ENCODE data around the gene RAB40B.
A peak's percentile ranks its signal among the peaks of the same experiment; 100 is the strongest.

RAB40B gene

DNA sequence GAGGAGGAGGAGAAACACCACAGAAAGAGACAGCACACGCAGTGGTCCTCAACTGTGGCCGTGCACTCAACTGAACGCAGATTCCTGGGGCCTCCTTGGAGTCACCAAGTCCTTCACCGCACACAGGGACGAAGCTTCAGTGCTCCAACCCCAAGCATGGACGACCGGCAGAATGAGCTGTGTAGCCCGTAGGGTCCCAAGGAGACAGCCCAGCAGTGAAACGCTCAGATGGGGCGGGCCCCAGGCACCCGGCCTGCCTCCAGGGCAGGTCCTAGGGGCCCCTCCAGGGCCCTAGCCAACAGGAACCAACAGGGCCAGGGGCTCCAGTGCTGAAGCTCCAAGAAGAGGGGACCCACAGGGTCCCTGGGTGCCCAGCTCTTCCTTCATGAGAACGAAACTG is 13.2 kb downstream of the RAB40B start:
- no peak overlapping the region for H3K18ac ChIP-seq (ENCODE audit: low read depth in 1 of 2, low read length in 2 of 2)
- no peak overlapping the region for H3K23ac ChIP-seq (ENCODE audit: low read length in 2 of 2)
- peak overlapping the region; percentile 35 for H2AK5ac ChIP-seq (ENCODE audit: low read length, severe bottlenecking)
- DNase-seq, result no peak
- no peak overlapping the region for H2BK120ac ChIP-seq (ENCODE audit: low read depth, low read length)
- H4K8ac ChIP-seq (ENCODE audit: low read length), result no peak overlapping the region
- H3K36me3 ChIP-seq (ENCODE audit: control insufficient read depth in 1 of 2, insufficient read depth in 2 of 2, low read depth in 1 of 2, low read length in 2 of 2), result peaks cover 0 to 12% of the 10 kb centered on the region in 2 experiments
- H2BK12ac ChIP-seq (ENCODE audit: low read length in 2 of 2), result no peak overlapping the region
- H3K9me3 ChIP-seq (ENCODE audit: control insufficient read depth, low read length), result peaks cover 10% of the 10 kb centered on the region
- H2AFZ ChIP-seq (ENCODE audit: low read depth, low read length), result no peak overlapping the region
- H3K4me3 ChIP-seq (ENCODE audit: insufficient read depth in 1 of 2, low read depth in 1 of 2, low read length in 2 of 2), result no peak overlapping the region
- no peak overlapping the region for H3K4ac ChIP-seq (ENCODE audit: low read depth in 1 of 2, low read length in 2 of 2)
- no peak overlapping the region for H3K4me2 ChIP-seq (ENCODE audit: low read length, poor library complexity, severe bottlenecking)
- no peaks in the 10 kb centered on the region for H3K27me3 ChIP-seq (ENCODE audit: control insufficient read depth in 1 of 2, insufficient read depth in 1 of 2, low read length in 2 of 2)
- no peak overlapping the region for H2BK5ac ChIP-seq (ENCODE audit: low read depth, low read length, poor library complexity, severe bottlenecking)
- no peak overlapping the region for H2BK15ac ChIP-seq (ENCODE audit: low read depth, poor library complexity, severe bottlenecking)
- peaks cover 14% of the 10 kb centered on the region for H3K79me1 ChIP-seq (replicated peaks; ENCODE audit: low read length, poor library complexity, severe bottlenecking)
- no peak overlapping the region for H3K9ac ChIP-seq (ENCODE audit: low read length)
- peaks cover 29% of the 10 kb centered on the region for H3K4me1 ChIP-seq (ENCODE audit: control insufficient read depth, insufficient read depth, low read depth, low read length)
- no peak overlapping the region for H3K27ac ChIP-seq (ENCODE audit: low read length, poor library complexity, severe bottlenecking)
- no peak overlapping the region for H4K91ac ChIP-seq (ENCODE audit: low read length)
- H3K14ac ChIP-seq (ENCODE audit: low read length in 2 of 2), result no peak overlapping the region
- 89% methylated on average over 12 of the region's 12 CpGs for WGBS

DNA sequence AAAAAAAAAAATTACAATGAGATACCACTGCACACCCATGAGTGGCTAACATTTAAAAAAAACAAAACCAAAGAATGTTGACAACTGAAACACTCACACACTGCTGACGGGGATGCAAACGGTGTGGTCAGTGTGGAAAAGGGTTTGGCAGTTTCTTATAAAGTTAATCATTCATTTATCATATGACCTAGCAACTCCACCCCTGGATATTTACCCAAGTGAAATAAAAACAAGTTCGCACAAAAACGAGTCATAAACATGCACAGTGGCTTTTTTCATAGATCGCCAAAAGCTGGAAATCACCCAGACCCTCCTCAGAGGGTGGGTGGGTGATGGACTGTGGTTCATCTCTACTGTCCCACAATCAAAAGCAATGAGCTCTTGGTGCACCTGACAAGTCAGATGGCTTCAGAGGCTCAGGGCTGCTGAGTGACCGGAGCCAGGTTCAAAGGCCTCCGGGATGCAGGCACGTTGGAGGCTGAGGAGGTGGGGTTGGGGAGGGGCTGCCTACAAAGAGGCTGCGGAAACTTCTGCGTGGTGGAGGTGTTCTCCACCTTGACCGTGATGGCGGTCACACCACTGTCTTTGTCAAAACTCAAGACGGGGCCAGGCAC is 14.2 kb downstream of the RAB40B start:
- Histone ChIP-seq H2BK15ac (ENCODE audit: low read depth, poor library complexity, severe bottlenecking) (no peak overlapping the region), H2BK12ac (ENCODE audit: low read length in 2 of 2) (no peak overlapping the region), H2AK5ac (ENCODE audit: low read length, severe bottlenecking) (no peak overlapping the region), H3K27ac (ENCODE audit: low read length, poor library complexity, severe bottlenecking) (no peak overlapping the region), H3K9me3 (ENCODE audit: control insufficient read depth, low read length) (peaks cover 10% of the 10 kb centered on the region), H3K4me3 (ENCODE audit: insufficient read depth in 1 of 2, low read depth in 1 of 2, low read length in 2 of 2) (no peak overlapping the region), H3K79me1 (replicated peaks; ENCODE audit: low read length, poor library complexity, severe bottlenecking) (peaks cover 17% of the 10 kb centered on the region), H3K4me2 (ENCODE audit: low read length, poor library complexity, severe bottlenecking) (no peak overlapping the region), H3K14ac (ENCODE audit: low read length in 2 of 2) (no peak overlapping the region), H3K4me1 (ENCODE audit: control insufficient read depth, insufficient read depth, low read depth, low read length) (peaks cover 31% of the 10 kb centered on the region), H3K18ac (ENCODE audit: low read depth in 1 of 2, low read length in 2 of 2) (no peak overlapping the region), H4K91ac (ENCODE audit: low read length) (no peak overlapping the region), H2AFZ (ENCODE audit: low read depth, low read length) (no peak overlapping the region), H2BK120ac (ENCODE audit: low read depth, low read length) (no peak overlapping the region), H3K9ac (ENCODE audit: low read length) (no peak overlapping the region), H2BK5ac (ENCODE audit: low read depth, low read length, poor library complexity, severe bottlenecking) (no peak overlapping the region), H3K27me3 (ENCODE audit: control insufficient read depth in 1 of 2, insufficient read depth in 1 of 2, low read length in 2 of 2) (no peaks in the 10 kb centered on the region), H4K8ac (ENCODE audit: low read length) (no peak overlapping the region), H3K23ac (ENCODE audit: low read length in 2 of 2) (no peak overlapping the region), H3K36me3 (ENCODE audit: control insufficient read depth in 1 of 2, insufficient read depth in 2 of 2, low read depth in 1 of 2, low read length in 2 of 2) (peaks cover 0 to 16% of the 10 kb centered on the region in 2 experiments), H3K4ac (ENCODE audit: low read depth in 1 of 2, low read length in 2 of 2) (no peak overlapping the region)
- no peak for DNase-seq
- WGBS, result 89% methylated on average over 8 of the region's 13 CpGs

- no peak overlapping the region for H3K27ac ChIP-seq (ENCODE audit: low read length, poor library complexity, severe bottlenecking)
- H2BK15ac ChIP-seq (ENCODE audit: low read depth, poor library complexity, severe bottlenecking), result no peak overlapping the region
- no peaks in the 10 kb centered on the region for H3K27me3 ChIP-seq (ENCODE audit: control insufficient read depth in 1 of 2, insufficient read depth in 1 of 2, low read length in 2 of 2)
- H3K18ac ChIP-seq (ENCODE audit: low read depth in 1 of 2, low read length in 2 of 2), result no peak overlapping the region
- H3K4ac ChIP-seq (ENCODE audit: low read depth in 1 of 2, low read length in 2 of 2), result no peak overlapping the region
- no peak overlapping the region for H3K14ac ChIP-seq (ENCODE audit: low read length in 2 of 2)
- peaks cover 14% of the 10 kb centered on the region for H3K79me1 ChIP-seq (replicated peaks; ENCODE audit: low read length, poor library complexity, severe bottlenecking)
- H2AFZ ChIP-seq (ENCODE audit: low read depth, low read length), result no peak overlapping the region
- H2AK5ac ChIP-seq (ENCODE audit: low read length, severe bottlenecking), result no peak overlapping the region
- H4K8ac ChIP-seq (ENCODE audit: low read length), result no peak overlapping the region
- H3K4me1 ChIP-seq (ENCODE audit: control insufficient read depth, insufficient read depth, low read depth, low read length), result peaks cover 28% of the 10 kb centered on the region
- no peak overlapping the region for H2BK12ac ChIP-seq (ENCODE audit: low read length in 2 of 2)
- H3K4me3 ChIP-seq (ENCODE audit: insufficient read depth in 1 of 2, low read depth in 1 of 2, low read length in 2 of 2), result no peak overlapping the region
- H4K91ac ChIP-seq (ENCODE audit: low read length), result no peak overlapping the region
- WGBS, result 78% methylated on average over 1 of the region's 1 CpG
- H3K36me3 ChIP-seq (ENCODE audit: control insufficient read depth in 1 of 2, insufficient read depth in 2 of 2, low read depth in 1 of 2, low read length in 2 of 2), result peaks cover 0 to 12% of the 10 kb centered on the region in 2 experiments
- H3K23ac ChIP-seq (ENCODE audit: low read length in 2 of 2), result no peak overlapping the region
- no peak overlapping the region for H2BK120ac ChIP-seq (ENCODE audit: low read depth, low read length)
- no peak overlapping the region for H3K4me2 ChIP-seq (ENCODE audit: low read length, poor library complexity, severe bottlenecking)
- H3K9me3 ChIP-seq (ENCODE audit: control insufficient read depth, low read length), result peaks cover 10% of the 10 kb centered on the region
- H3K9ac ChIP-seq (ENCODE audit: low read length), result no peak overlapping the region
- no peak for DNase-seq
- no peak overlapping the region for H2BK5ac ChIP-seq (ENCODE audit: low read depth, low read length, poor library complexity, severe bottlenecking)
Observed at GRCh38 chr17:82683534-82683933, 15.0 kb downstream of the RAB40B start.

- Histone ChIP-seq H2AK5ac (ENCODE audit: low read length, severe bottlenecking) (no peak overlapping the region), H3K79me1 (replicated peaks; ENCODE audit: low read length, poor library complexity, severe bottlenecking) (peaks cover 19% of the 10 kb centered on the region), H2BK15ac (ENCODE audit: low read depth, poor library complexity, severe bottlenecking) (no peak overlapping the region), H3K14ac (ENCODE audit: low read length in 2 of 2) (no peak overlapping the region), H3K4me1 (ENCODE audit: control insufficient read depth, insufficient read depth, low read depth, low read length) (peaks cover 13% of the 10 kb centered on the region), H3K27ac (ENCODE audit: low read length, poor library complexity, severe bottlenecking) (no peak overlapping the region), H2BK5ac (ENCODE audit: low read depth, low read length, poor library complexity, severe bottlenecking) (no peak overlapping the region), H3K18ac (ENCODE audit: low read depth in 1 of 2, low read length in 2 of 2) (no peak overlapping the region), H2BK120ac (ENCODE audit: low read depth, low read length) (no peak overlapping the region), H2BK12ac (ENCODE audit: low read length in 2 of 2) (no peak overlapping the region), H3K4me2 (ENCODE audit: low read length, poor library complexity, severe bottlenecking) (no peak overlapping the region), H4K91ac (ENCODE audit: low read length) (no peak overlapping the region), H3K36me3 (ENCODE audit: control insufficient read depth in 1 of 2, insufficient read depth in 2 of 2, low read depth in 1 of 2, low read length in 2 of 2) (peaks cover 0 to 18% of the 10 kb centered on the region in 2 experiments), H3K23ac (ENCODE audit: low read length in 2 of 2) (no peak overlapping the region), H4K8ac (ENCODE audit: low read length) (no peak overlapping the region), H3K9me3 (ENCODE audit: control insufficient read depth, low read length) (peaks cover 10% of the 10 kb centered on the region), H3K27me3 (ENCODE audit: control insufficient read depth in 1 of 2, insufficient read depth in 1 of 2, low read length in 2 of 2) (no peaks in the 10 kb centered on the region), H3K4me3 (ENCODE audit: insufficient read depth in 1 of 2, low read depth in 1 of 2, low read length in 2 of 2) (no peak overlapping the region), H2AFZ (ENCODE audit: low read depth, low read length) (no peak overlapping the region), H3K4ac (ENCODE audit: low read depth in 1 of 2, low read length in 2 of 2) (no peak overlapping the region), H3K9ac (ENCODE audit: low read length) (no peak overlapping the region)
- no peak for DNase-seq
- WGBS, result 88% methylated on average over 3 of the region's 3 CpGs
Observed at GRCh38 chr17:82681547-82681946, 17.0 kb downstream of the RAB40B start.

All from mesenchymal stem cell (in vitro differentiated cells and primary cell).